Right atrium auricular region (tissue), 2 donors: ENCODE results near the gene ARMC5. TPM values are rescaled to one million over a fixed set of nuclear protein-coding genes. Genes with fewer than 3 reads are reported as not detected.

Experiments
- DNase-seq: peaks from one replicate; pipeline ENCODE4 v3.0.0-alpha.2; 2019; ENCODE audit warnings: low spot score
- H3K27ac ChIP-seq, 2 donors: fragments of 200-600 bp; sonication (generic); 1 replicate in 1 of 2; 2 replicates in 1 of 2; pipeline ENCODE4 v1.5.1; 2016 to 2019
- H3K27me3 ChIP-seq, 2 donors: fragments of 200-600 bp; sonication (generic); one replicate each; pipeline versions ENCODE4 v1.5.1 to v1.6.0; 2017 to 2019
- H3K36me3 ChIP-seq: fragments of 200-600 bp; sonication (generic); one replicate; pipeline ENCODE4 v1.5.1; 2016
- H3K4me1 ChIP-seq, 2 donors: fragments of 200-600 bp; sonication (generic); one replicate each; pipeline versions ENCODE4 v1.5.1 to v1.6.0; 2017 to 2019
- H3K4me3 ChIP-seq, 2 donors: fragments of 200-600 bp; sonication (generic); 1 replicate in 1 of 2; 2 replicates in 1 of 2; pipeline ENCODE4 v1.5.1; 2017 to 2019; ENCODE audit warnings: mild to moderate bottlenecking in 1 of 2, moderate library complexity in 1 of 2
- H3K9me3 ChIP-seq, 2 donors: fragments of 200-600 bp; sonication (generic); one replicate each; pipeline ENCODE4 v1.5.1; 2019
- total RNA-seq, 2 donors: library from RNA; depleted of rRNA; stranded (reverse); fragments of >200 nt; gene quantifications; one replicate each; pipeline ENCODE4 v1.1.0, GENCODE V29; 2016
- TF ChIP-seq, protein P1 (sequence below), 2 donors: fragments of 200-600 bp; sonication (generic); IDR thresholded peaks; one replicate each; pipeline ENCODE4 v1.5.1; 2019; ENCODE audit warnings: antibody characterized with exemption in 2 of 2

ARMC5 gene
- total RNA-seq, 2 donors from 2014 or later: 7.4 to 9.0 TPM

DNA sequence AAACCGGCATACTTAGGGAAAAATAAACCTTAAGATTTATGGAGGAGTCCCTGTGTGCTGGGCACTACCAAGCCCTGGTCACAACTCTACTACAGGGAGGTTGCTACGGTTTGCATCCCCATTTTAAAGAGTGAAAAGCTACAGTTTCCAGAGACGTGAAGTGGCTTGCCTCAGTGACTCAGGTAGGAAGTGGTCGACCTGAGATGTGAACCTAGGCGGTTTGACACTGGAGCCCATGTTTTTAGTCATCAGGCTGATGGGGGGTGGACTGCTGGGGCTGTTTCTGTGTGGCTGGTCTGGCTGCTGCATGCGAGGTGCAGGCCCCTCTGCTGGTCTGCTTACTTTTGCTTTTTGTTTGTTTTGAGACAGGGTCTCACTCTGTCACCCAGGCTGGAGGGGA is 37.7 kb upstream of the ARMC5 start:
- TF ChIP-seq, protein P1, sequence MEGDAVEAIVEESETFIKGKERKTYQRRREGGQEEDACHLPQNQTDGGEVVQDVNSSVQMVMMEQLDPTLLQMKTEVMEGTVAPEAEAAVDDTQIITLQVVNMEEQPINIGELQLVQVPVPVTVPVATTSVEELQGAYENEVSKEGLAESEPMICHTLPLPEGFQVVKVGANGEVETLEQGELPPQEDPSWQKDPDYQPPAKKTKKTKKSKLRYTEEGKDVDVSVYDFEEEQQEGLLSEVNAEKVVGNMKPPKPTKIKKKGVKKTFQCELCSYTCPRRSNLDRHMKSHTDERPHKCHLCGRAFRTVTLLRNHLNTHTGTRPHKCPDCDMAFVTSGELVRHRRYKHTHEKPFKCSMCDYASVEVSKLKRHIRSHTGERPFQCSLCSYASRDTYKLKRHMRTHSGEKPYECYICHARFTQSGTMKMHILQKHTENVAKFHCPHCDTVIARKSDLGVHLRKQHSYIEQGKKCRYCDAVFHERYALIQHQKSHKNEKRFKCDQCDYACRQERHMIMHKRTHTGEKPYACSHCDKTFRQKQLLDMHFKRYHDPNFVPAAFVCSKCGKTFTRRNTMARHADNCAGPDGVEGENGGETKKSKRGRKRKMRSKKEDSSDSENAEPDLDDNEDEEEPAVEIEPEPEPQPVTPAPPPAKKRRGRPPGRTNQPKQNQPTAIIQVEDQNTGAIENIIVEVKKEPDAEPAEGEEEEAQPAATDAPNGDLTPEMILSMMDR (IDR thresholded peaks at IDR 0.05): no peak

DNA sequence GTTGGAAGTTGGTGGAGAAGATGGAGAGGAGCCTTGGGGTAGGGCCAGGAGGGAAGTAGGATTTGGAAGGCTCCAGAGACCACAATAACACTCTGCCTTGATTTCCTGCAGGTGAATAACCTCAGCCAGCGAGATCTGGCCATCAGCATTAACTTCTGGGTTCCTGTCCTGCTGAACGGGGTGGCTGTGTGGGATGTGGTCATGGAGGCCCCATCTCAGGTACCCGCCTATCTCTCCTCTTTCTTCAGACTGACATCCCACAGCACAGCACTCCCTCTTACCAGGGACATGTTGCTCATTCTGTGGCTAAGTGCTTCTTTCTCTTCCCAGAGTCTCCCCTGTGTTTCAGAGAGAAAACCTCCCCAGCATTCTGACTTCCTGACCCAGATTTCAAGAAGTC is 36.1 kb upstream of the ARMC5 start:
- H3K4me1 ChIP-seq: peaks cover 0 to 4% of the 10 kb centered on the region in 2 donors
- no peaks in the 10 kb centered on the region for H3K27me3 ChIP-seq
- H3K4me3 ChIP-seq: no peak overlapping the region
- peak overlapping the region; percentile 29 to 39 for H3K27ac ChIP-seq
- TF ChIP-seq, protein P1 (IDR thresholded peaks at IDR 0.05): no peak
- H3K36me3 ChIP-seq: peaks cover 13% of the 10 kb centered on the region
- H3K9me3 ChIP-seq: no peaks in the 10 kb centered on the region
- no peak for DNase-seq

More for the DNA sequence above, 37.7 kb upstream of the ARMC5 start:
- no peak overlapping the region for H3K27ac ChIP-seq
- no peaks in the 10 kb centered on the region for H3K27me3 ChIP-seq
- H3K4me3 ChIP-seq: no peak overlapping the region
- H3K36me3 ChIP-seq: peaks cover 8% of the 10 kb centered on the region
- DNase-seq: no peak
- no peaks in the 10 kb centered on the region for H3K9me3 ChIP-seq
- H3K4me1 ChIP-seq: no peaks in the 10 kb centered on the region

DNA sequence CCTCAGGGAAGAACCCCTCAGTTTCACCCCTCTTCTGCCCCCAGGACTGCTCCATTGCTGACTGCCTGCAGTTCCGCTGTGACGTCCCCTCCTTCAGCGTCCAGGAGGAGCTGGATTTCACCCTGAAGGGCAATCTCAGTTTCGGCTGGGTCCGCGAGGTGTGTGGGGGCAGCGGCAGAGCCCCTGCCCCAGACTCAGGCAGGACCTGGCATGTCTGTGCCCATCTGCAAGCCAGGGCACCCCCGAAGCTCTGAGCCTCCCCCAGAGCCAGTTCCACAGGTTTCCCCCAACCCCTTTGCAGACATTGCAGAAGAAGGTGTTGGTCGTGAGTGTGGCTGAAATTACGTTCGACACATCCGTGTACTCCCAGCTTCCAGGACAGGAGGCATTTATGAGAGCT is 35.5 kb upstream of the ARMC5 start:
- TF ChIP-seq, protein P1 (IDR thresholded peaks at IDR 0.05): no peak
- Histone ChIP-seq H3K27ac (peak overlapping the region; percentile 29 to 39), H3K4me3 (no peak overlapping the region), H3K36me3 (peaks cover 13% of the 10 kb centered on the region), H3K27me3 (no peaks in the 10 kb centered on the region), H3K9me3 (no peaks in the 10 kb centered on the region), H3K4me1 (peaks cover 0 to 7% of the 10 kb centered on the region in 2 donors)
- no peak for DNase-seq

DNA sequence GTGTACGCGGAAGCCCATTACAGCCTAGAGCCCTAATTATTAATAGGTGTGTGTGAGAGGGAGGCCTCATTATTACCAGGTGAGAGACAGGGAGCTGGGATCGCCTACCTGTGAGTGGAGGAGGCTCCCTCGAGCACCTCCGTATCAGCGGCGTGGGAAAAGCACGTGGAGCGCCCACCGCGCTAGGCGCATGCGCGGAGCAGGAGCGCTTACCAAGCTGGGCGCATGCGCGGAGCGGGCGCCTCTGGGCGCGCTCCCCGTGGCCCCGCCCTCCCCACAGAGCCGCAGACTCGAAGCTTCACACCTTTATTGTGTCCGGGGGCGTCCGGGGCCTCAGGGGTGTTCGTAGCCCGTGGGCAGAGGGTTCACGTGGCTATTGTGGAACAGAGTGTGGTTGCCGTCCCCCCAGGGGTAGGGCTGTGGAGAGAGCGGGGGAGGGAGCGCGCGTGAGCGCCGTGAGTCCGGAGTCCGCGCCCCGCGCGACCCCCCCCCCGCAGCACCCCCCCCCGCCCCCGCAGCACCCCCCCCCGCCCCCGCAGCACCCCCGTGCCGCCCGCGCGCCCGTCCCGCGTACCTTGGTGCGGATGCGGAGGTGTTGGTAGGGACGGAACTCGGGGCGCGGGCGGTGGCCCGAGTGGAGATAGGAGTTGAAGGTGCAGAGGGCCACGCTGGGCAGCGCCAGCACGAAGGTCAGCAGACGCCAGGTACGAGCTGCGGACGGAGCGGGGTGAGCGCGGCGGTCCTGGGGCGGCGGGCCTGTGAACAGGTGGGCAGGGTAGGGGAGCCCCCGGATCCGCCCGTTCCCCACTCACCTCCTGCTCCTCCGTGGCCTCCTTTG is 31.6 kb upstream of the ARMC5 start:
- TF ChIP-seq, protein P1 (IDR thresholded peaks at IDR 0.05): no peak
- Histone ChIP-seq H3K9me3 (no peaks in the 10 kb centered on the region), H3K27ac (peak overlapping the region; percentile 91 to 95), H3K4me3 (peak overlapping the region; percentile 54 to 59), H3K36me3 (peaks cover 13% of the 10 kb centered on the region), H3K4me1 (peaks cover 0 to 21% of the 10 kb centered on the region in 2 donors), H3K27me3 (no peaks in the 10 kb centered on the region)
- DNase-seq: no peak

DNA sequence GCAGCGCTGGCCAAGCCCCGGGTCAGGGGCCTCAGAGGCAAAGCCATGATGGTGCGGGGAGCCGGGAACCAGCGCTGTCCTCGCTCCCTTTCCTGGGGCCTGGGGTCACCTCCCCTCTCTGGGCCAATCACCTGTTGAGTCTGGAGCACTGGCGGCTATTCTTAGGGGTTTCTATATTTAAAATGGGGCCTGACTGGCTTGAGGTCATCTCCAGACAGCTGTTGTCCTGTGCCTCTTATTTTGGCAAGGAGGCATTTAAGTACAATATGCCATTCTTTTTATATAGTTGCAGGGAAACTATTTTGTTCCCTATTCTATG is 31.1 kb upstream of the ARMC5 start, which contains the start of gene COX6A2:
TSS of gene COX6A2 (minus strand) at position 82 of the 319 bp plus-strand sequence. CDS start at position 47, 35 bp downstream.
- Histone ChIP-seq H3K36me3 (peaks cover 13% of the 10 kb centered on the region), H3K27me3 (no peaks in the 10 kb centered on the region), H3K27ac (peak within 1 kb of the TSS; percentile 91 to 95), H3K4me3 (peak within 1 kb of the TSS; percentile 54 to 59), H3K9me3 (no peaks in the 10 kb centered on the region), H3K4me1 (peaks cover 0 to 21% of the 10 kb centered on the region in 2 donors)
- TF ChIP-seq, protein P1 (IDR thresholded peaks at IDR 0.05): no peak
- DNase-seq: no peak
